GM19025 (cell line): Measurements from ENCODE around the gene CFAP57.

Experiments used
- ATAC-seq: cut with Tn5 transposase; IDR thresholded peaks from one replicate; pipeline ENCODE4 v1.9.1; 2021; ENCODE audit warnings: mild to moderate bottlenecking, low read depth, moderate library complexity; ENCODE audit not compliant: unreplicated experiment

Gene CFAP57

DNA sequence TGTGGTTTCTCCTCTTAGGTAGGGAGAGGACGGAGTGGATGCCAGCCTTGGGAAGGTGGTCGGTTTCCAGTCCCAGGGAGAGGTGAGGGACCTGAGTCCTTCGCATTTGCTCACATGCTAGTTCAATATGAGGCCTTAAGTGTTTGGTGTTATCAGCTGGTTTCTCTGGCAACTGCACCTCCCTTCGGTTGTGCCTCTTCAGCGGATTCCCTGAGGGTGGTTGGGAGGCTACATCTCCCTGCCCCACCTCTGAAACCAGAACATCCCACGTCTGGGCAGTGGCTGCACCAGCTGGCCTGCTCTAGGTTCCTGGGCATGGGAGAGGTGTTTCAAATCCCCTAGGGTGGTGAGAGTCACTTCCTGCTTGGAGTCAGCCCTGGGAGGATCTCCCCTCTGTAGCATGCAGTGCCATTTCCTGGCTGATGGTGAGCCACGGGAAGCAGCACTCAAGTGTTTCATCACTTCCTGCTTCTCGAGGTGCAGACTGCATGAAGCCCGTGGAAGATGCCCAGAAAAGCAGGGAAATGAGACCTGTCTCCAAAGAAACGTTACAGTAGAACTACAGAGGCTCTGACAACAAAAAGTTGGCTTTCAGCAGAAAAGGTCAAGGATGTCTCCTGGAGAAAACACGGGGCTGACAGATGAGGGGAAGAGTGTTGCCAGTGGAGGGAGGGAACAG lies 102.1 kb downstream of the CFAP57 start:
- no peak for ATAC-seq

- ATAC-seq, result no peak
These were observed 102.7 kb downstream of the CFAP57 start for GRCh38 chr1:43274804-43275180.

GRCh38 chr1:43275826-43276620 lies 103.9 kb downstream of the CFAP57 start:
- no peak for ATAC-seq

DNA sequence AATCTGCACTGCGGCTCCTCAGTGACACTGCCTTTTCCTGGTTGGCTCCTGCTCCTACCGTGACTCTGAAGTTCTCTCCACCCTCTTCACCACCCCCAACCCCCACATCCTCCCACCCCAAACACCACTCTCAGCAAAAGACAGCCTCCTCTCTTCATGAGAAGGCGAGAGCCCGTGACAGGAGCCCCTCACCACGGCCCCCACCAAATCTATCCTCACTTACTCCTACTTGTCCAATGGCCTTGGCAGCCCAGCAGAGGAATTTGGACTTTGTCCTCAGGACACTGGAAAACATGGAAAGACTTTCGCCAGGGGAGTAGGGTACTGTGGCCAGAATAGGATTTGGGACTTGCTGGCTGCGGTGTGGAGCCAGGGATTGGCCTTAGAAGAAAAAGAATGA lies 104.5 kb downstream of the CFAP57 start:
- ATAC-seq, result no peak

DNA sequence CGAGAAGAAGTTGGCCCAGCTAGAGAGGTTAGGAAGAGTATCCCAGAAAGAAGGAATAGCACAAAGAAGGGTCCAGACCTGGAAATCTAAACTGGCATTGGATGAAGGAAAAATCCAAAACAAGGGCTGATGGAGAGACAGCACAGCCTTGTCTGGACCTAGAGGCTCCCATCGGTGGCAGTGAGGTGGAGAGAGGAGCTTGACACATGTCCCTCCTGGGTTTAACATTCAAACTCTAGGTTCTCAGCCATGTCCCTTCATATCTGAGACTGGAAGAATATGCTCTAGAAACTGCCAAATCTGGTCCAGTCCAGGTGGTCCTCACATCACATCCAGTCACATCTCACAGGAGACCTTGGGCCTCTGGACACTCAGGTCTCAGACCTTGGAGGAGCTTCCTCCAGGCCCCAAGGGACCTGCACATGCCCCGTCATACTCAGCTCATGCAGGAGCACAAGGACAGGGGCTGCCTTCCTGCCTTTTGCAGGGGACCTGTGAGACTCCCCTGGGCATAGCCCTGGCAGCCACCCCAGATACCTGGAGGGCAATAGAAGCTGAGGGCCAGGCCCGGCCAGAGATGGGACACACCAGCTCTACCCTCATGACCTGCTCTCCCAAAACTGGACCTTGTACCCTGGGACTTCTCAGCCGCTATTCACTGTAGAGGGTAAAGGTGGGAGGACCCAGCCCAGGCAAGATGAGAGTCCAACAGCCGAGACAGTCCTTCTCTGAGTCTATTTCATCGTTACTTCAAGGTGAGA lies 105.2 kb downstream of the CFAP57 start:
- ATAC-seq, result no peak

DNA sequence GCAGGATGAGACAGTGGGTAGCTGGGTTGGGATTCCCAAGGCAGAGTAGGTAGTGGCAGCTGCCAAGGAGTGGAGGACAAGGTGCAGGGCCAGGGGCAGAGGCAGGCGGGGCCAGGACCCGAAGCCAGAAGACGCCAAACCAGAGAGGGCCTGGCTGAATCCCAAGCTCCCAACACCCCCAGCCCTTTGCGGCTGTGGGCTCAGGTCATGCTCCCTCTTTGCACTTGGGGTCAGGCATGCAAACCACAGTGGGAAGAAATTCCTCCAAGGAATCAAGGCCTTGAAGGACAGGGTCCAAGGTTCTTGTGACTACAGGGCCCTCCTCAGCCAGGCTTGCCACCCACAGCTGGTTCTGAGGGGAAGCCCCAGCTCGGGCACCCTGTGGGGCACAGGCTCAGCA lies 107.0 kb downstream of the CFAP57 start:
- ATAC-seq, result no peak

GRCh38 chr1:43279666-43280065 lies 107.5 kb downstream of the CFAP57 start:
- ATAC-seq, result no peak

DNA sequence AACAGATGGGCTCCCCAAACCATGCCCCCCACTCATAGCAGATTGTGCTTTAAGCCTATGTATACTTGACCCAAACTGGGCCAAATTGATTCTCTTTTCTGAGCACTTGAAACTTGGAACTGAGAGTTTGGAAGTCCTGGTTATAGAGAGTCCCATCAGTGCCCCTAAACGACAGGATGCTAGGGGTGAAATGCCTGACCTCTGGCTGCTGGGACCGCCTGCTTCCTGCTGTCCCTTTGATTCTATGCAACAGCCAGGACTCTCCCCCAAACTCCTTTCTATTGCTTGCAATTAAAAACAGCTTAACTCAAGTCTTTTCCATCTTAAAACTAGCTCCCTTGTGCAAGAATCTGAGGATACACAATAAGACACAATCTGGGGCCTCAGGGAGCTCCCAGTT lies 108.6 kb downstream of the CFAP57 start:
- ATAC-seq, result no peak

- no peak for ATAC-seq
These were observed 110.4 kb downstream of the CFAP57 start for GRCh38 chr1:43282220-43283195.

DNA sequence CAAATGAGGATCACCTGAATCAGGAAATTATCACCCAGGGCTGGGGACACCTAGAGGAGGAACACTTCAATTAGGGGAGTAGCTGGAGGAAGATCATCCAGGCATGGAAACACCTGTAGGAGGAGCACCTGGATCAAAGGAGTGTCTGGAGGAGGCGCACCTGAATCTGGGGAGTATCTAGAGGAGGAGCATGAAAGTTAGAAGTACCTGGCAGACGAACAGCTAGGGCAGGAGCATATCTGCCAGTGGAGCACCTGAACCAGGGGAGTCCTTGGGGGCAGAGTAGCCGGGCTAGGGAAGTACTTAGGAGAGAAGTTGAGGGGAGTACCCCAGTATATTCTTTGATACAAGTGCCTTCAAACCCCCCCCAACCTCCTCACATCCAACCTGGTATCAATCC lies 111.9 kb downstream of the CFAP57 start:
- ATAC-seq, result no peak

GRCh38 chr1:43284546-43285110 lies 112.5 kb downstream of the CFAP57 start:
- ATAC-seq, result no peak

- no peak for ATAC-seq
These were observed 113.3 kb downstream of the CFAP57 start, which contains the start of gene C1orf210 for GRCh38 chr1:43285269-43285990. Gene C1orf210, minus strand, starts transcription at chr1:43285581. Its CDS starts 2,311 bp downstream, at chr1:43283270.

DNA sequence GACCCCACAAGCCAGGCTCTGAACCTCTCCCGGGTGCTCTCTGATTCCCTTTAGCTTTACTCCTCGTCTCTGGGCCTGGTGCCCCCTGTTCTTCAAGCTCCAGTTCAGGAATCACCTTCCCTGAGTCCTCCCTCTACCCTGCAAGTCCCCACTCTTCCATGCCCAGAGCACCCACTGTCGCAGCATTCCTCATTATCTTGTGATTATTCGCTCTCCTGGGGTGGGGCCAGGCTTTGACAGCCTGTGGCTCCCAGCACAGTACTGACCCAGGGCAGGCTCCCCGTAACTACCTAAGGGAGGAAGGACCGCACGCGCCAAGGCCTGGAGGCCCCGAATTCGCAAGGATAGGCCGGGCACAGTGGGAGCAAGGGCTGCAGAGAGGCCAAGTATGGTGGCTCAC lies 114.0 kb downstream of the CFAP57 start:
- ATAC-seq, result no peak

- ATAC-seq, result no peak
These were observed 114.4 kb downstream of the CFAP57 start for GRCh38 chr1:43286533-43286932.

GRCh38 chr1:43288058-43288784 lies 116.1 kb downstream of the CFAP57 start:
- ATAC-seq, result no peak

DNA sequence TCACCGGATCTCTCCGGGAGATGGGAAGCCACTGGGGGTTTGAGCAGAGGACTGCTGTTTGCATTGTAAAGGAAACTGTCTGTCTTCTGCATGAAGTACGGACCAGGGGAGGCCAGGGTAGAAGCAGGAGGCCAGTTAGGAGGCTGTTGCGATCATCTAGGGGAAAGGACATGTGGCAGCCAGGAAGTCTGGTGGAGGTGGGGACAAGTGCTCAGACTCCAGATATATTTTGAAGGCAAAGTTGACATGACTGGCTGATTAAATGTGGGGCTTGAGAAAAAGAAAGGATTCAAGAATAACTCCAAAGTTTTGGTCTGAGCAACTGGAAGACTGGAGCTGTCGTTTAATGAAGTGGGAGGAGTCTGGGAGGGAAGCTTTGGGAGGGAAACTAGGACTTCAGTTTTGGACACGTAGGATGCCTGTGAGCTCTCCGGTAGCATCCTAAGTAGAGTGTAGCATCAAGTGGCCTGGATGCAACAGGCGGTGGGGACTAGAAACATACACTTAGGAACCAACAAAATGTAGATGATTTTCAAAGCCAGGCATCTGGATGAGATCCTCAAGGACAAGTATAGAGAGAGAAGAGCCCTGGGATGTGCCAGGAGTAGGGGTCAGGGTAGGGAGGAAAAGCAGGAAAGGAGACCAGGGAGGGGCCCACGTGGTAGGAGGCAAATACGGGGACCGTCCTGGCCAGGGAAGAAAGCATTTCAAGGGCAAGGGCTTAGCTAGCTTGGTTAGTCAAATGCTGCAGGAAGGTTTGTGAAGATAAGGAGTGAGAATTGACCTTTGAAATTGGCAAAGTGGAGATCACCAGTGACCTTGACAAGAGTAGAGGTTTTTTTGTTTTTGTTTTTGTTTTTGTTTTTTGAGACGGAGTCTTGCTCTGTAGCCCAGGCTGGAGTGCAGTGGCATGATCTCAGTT lies 116.9 kb downstream of the CFAP57 start:
- ATAC-seq, result no peak

DNA sequence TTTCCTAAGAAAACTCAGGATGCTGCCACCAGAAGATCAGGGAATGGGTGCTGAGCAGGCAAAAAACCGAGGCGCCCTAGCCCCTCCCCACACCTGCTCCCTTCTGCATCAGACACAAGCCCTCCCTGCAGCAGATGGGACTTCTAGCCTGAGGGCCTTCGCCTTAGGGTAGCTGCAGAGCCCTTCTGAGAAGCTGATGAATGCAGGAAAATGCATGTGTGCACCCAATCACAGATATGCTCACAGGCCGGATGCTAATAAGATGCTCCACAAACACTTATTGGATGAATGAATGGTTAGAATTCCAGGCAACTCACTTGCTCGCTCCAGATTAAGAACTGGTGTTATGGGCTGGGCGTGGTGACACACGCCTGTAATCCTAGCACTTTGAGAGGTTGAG lies 120.1 kb downstream of the CFAP57 start:
- no peak for ATAC-seq
